H9 (cell line): ENCODE measurements around the gene OTOGL. TPM values are rescaled to one million over a fixed set of nuclear protein-coding genes. Genes with fewer than 3 reads are reported as not detected.

Experiments
- DNase-seq: peaks from one replicate; pipeline ENCODE4 v3.0.0-alpha.2; 2017
- H2AFZ ChIP-seq: one replicate; pipeline ENCODE4 v1.6.1; 2013; ENCODE audit warnings: mild to moderate bottlenecking, low read length, control low read depth, moderate library complexity
- H2AK5ac ChIP-seq: 2 replicates; pipeline ENCODE4 v1.6.1; 2013; ENCODE audit warnings: low read length, control low read depth, mixed read lengths; ENCODE audit not compliant: insufficient read length
- H2BK120ac ChIP-seq: one replicate; pipeline ENCODE4 v1.6.1; 2013; ENCODE audit warnings: low read depth, mild to moderate bottlenecking, low read length, control low read depth, inconsistent platforms; ENCODE audit not compliant: poor library complexity, severe bottlenecking
- H2BK12ac ChIP-seq: 2 replicates; pipeline ENCODE4 v1.6.1; 2013; ENCODE audit warnings: low read length, control low read depth, mixed read lengths, low read depth; ENCODE audit not compliant: insufficient read length
- H2BK15ac ChIP-seq: 2 replicates; pipeline ENCODE4 v1.6.1; 2013; ENCODE audit warnings: low read depth, low read length, control low read depth
- H2BK20ac ChIP-seq: one replicate; pipeline ENCODE4 v1.6.1; 2013; ENCODE audit warnings: low read depth, mild to moderate bottlenecking, low read length, control low read depth, inconsistent platforms; ENCODE audit not compliant: poor library complexity, severe bottlenecking
- H2BK5ac ChIP-seq: 2 replicates; pipeline ENCODE4 v1.6.1; 2013; ENCODE audit warnings: low read length, control low read depth, mixed read lengths; ENCODE audit not compliant: insufficient read length
- H3K14ac ChIP-seq: 2 replicates; pipeline ENCODE4 v1.6.1; 2013; ENCODE audit warnings: low read length, control low read depth; ENCODE audit not compliant: insufficient read depth
- H3K18ac ChIP-seq: 2 replicates; pipeline ENCODE4 v1.6.1; 2013; ENCODE audit warnings: low read depth, mild to moderate bottlenecking, mixed read lengths, low read length, control low read depth; ENCODE audit not compliant: insufficient read length
- H3K23ac ChIP-seq: 2 replicates; pipeline ENCODE4 v1.6.1; 2013; ENCODE audit warnings: low read length, control low read depth, mixed read lengths, low read depth; ENCODE audit not compliant: insufficient read length
- H3K23me2 ChIP-seq: 2 replicates; pipeline ENCODE4 v1.6.1; 2013; ENCODE audit warnings: low read depth, mild to moderate bottlenecking, mixed read lengths, low read length, control low read depth; ENCODE audit not compliant: insufficient read length, poor library complexity, severe bottlenecking
- H3K27ac ChIP-seq: 2 replicates; pipeline ENCODE4 v1.5.1; 2013; ENCODE audit warnings: low read length, control low read depth, mixed read lengths, low read depth; ENCODE audit not compliant: insufficient read length
- H3K27me3 ChIP-seq: 2 replicates; pipeline ENCODE4 v1.6.1; 2013; ENCODE audit warnings: low read length, control low read depth, inconsistent platforms; ENCODE audit not compliant: insufficient read depth
- H3K4ac ChIP-seq: 2 replicates; pipeline ENCODE4 v1.6.1; 2013; ENCODE audit warnings: low read depth, mild to moderate bottlenecking, control low read depth, inconsistent platforms, low read length, moderate library complexity
- H3K4me1 ChIP-seq: 2 replicates; pipeline ENCODE4 v1.6.1; 2013; ENCODE audit warnings: low read length, control low read depth, inconsistent platforms; ENCODE audit not compliant: insufficient read depth
- H3K4me2 ChIP-seq: 2 replicates; pipeline ENCODE4 v1.6.1; 2013; ENCODE audit warnings: low read length, control low read depth, mixed read lengths; ENCODE audit not compliant: insufficient read length, insufficient read depth
- H3K56ac ChIP-seq: 2 replicates; pipeline ENCODE4 v1.6.1; 2013; ENCODE audit warnings: low read depth, mild to moderate bottlenecking, mixed read lengths, low read length, control low read depth; ENCODE audit not compliant: insufficient read length
- H3K79me1 ChIP-seq: 2 replicates; pipeline ENCODE4 v1.6.1; 2013; ENCODE audit warnings: low read depth, mild to moderate bottlenecking, moderate library complexity, low read length, control low read depth, inconsistent platforms; ENCODE audit not compliant: insufficient read depth, poor library complexity, severe bottlenecking
- H3K79me2 ChIP-seq: 2 replicates; pipeline ENCODE4 v1.6.1; 2013; ENCODE audit warnings: low read length, control low read depth, inconsistent platforms; ENCODE audit not compliant: insufficient read depth
- H3K9ac ChIP-seq: 2 replicates; pipeline ENCODE4 v1.6.1; 2013; ENCODE audit warnings: low read length, control low read depth, mixed read lengths; ENCODE audit not compliant: insufficient read length; ENCODE audit errors: extremely low read depth
- H3K9me3 ChIP-seq: one replicate; pipeline ENCODE4 v1.6.1; 2013; ENCODE audit warnings: low read depth, low read length, inconsistent platforms; ENCODE audit not compliant: control insufficient read depth
- H3T11ph ChIP-seq: one replicate; pipeline ENCODE4 v1.6.1; 2013; ENCODE audit warnings: mild to moderate bottlenecking, low read length, control low read depth, inconsistent platforms
- H4K20me1 ChIP-seq: one replicate; pipeline ENCODE4 v1.6.1; 2013; ENCODE audit not compliant: control insufficient read depth, insufficient read length, insufficient read depth
- H4K5ac ChIP-seq: 2 replicates; pipeline ENCODE4 v1.6.1; 2013; ENCODE audit warnings: low read depth, mild to moderate bottlenecking, mixed read lengths, low read length, control low read depth; ENCODE audit not compliant: insufficient read length
- H4K8ac ChIP-seq: replicated peaks from 2 replicates; pipeline ENCODE4 v1.6.1; 2013; ENCODE audit warnings: low read length, control low read depth, mixed read lengths, low read depth; ENCODE audit not compliant: insufficient read length
- H4K91ac ChIP-seq: 2 replicates; pipeline ENCODE4 v1.6.1; 2013; ENCODE audit warnings: low read depth, mild to moderate bottlenecking, moderate library complexity, mixed read lengths, low read length, control low read depth; ENCODE audit not compliant: insufficient read length
- H3K27ac Mint-ChIP-seq, 3 experiments: 2 replicates in 2 of 3; 3 replicates in 1 of 3; pipeline ENCODE4 v1.8.0; 2020 to 2021; ENCODE audit warnings: mixed read lengths in 3 of 3, mild to moderate bottlenecking in 1 of 3, moderate library complexity in 1 of 3
- H3K27me3 Mint-ChIP-seq: 2 replicates; pipeline ENCODE4 v1.8.0; 2021; ENCODE audit warnings: low read depth, mild to moderate bottlenecking, moderate library complexity, mixed read lengths
- H3K36me3 Mint-ChIP-seq, 3 experiments: 2 replicates in 2 of 3; 3 replicates in 1 of 3; pipeline ENCODE4 v1.8.0; 2020 to 2021; ENCODE audit warnings: low read depth in 3 of 3, mixed read lengths in 3 of 3; ENCODE audit not compliant: insufficient read depth in 1 of 3
- H3K4me1 Mint-ChIP-seq, 2 experiments: 2 replicates each; pipeline ENCODE4 v1.8.0; 2020; ENCODE audit warnings: mixed read lengths in 2 of 2
- H3K4me3 Mint-ChIP-seq, 2 experiments: 2 replicates in 1 of 2; 3 replicates in 1 of 2; pipeline ENCODE4 v1.8.0; 2020 to 2021; ENCODE audit warnings: mild to moderate bottlenecking in 2 of 2, mixed read lengths in 2 of 2, moderate library complexity in 1 of 2
- H3K9me3 Mint-ChIP-seq, 2 experiments: 2 replicates in 1 of 2; 3 replicates in 1 of 2; pipeline ENCODE4 v1.8.0; 2020; ENCODE audit warnings: mild to moderate bottlenecking in 2 of 2, mixed read lengths in 2 of 2, moderate library complexity in 1 of 2
- CTCF ChIP-seq: fragments of 200-600 bp; sonication (generic); conservative IDR thresholded peaks from 3 replicates; pipeline ENCODE4 v1.8.0; 2021; ENCODE audit warnings: antibody characterized with exemption, mild to moderate bottlenecking
- WGBS: extraction: QIAGEN DNeasy Blood & Tissue Kit; methylation state at CpG from one replicate; pipeline ENCODE4 v1.1.7; 2013; ENCODE audit warnings: missing lambda C conversion rate, low lambda C conversion rate, mixed read lengths; ENCODE audit not compliant: insufficient read length; ENCODE audit errors: extremely low coverage; 5-methylcytosine and 5-hydroxymethylcytosine counted together
- total RNA-seq: library from RNA; stranded (reverse); gene quantifications from 2 replicates; pipeline ENCODE4 v1.2.1, GENCODE V29; 2021

OTOGL gene
- total RNA-seq, 1 experiment from 2014 or later = 0.11 TPM

- Histone ChIP-seq H4K91ac (no peak overlapping the region), H3K79me1 (no peaks in the 10 kb centered on the region), H2AK5ac (no peak overlapping the region), H3K79me2 (no peaks in the 10 kb centered on the region), H2BK12ac (no peak overlapping the region), H3K18ac (no peak overlapping the region), H3K4ac (no peak overlapping the region), H2BK120ac (no peak overlapping the region), H3T11ph (no peak overlapping the region), H3K27ac (no peak overlapping the region), H2AFZ (no peak overlapping the region), H3K14ac (no peak overlapping the region), H4K8ac (no peak overlapping the region), H2BK5ac (no peak overlapping the region), H2BK20ac (no peak overlapping the region), H4K5ac (no peak overlapping the region), H3K9me3 (no peaks in the 10 kb centered on the region), H2BK15ac (no peak overlapping the region), H3K23ac (no peak overlapping the region), H3K9ac (no peak overlapping the region), H3K4me1 (no peaks in the 10 kb centered on the region), H4K20me1 (no peaks in the 10 kb centered on the region), H3K27me3 (no peaks in the 10 kb centered on the region), H3K23me2 (peaks cover 3% of the 10 kb centered on the region), H3K4me2 (no peak overlapping the region), H3K56ac (no peak overlapping the region)
- no peak for TF ChIP-seq CTCF
- no peak for DNase-seq
- WGBS = no CpG with 5 or more reads among the region's 5 CpGs
- Mint-ChIP-seq H3K9me3 (peaks cover 2 to 5% of the 10 kb centered on the region in 2 experiments; a peak in 3 of 5 replicates), H3K27me3 (no peaks in the 10 kb centered on the region), H3K27ac (no peak overlapping the region), H3K36me3 (no peaks in the 10 kb centered on the region), H3K4me3 (no peak overlapping the region), H3K4me1 (peaks cover 3 to 8% of the 10 kb centered on the region in 2 experiments; a peak in 2 of 4 replicates)
Observed at GRCh38 chr12:80241576-80242273, 142.4 kb downstream of the OTOGL start.
